Measurements from ENCODE around the gene C5.

Gene C5

DNA sequence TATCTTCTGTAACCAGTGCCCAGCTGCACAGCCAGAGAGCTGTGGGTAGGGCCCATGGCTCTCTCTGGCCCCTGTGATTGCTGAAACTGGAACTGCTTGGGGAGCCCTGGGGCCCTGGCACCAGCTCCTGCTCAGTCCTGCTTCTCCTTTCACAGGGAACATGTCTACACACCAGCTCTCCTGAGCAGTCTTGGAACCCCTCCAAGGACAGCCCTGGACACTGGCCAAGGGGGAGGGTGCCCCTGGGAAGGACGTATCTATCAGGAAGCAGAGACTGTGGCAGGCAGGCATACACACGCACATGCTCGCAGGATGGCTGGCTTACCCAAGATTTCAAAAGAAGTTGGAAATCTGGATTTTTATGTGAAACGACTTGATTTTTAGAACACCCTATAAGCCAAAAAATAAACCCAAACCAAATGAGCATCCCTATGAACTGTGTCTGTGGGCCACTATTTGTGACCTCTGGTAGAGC, 114.7 kb downstream of the C5 start:
- TF ChIP-seq, protein P1, sequence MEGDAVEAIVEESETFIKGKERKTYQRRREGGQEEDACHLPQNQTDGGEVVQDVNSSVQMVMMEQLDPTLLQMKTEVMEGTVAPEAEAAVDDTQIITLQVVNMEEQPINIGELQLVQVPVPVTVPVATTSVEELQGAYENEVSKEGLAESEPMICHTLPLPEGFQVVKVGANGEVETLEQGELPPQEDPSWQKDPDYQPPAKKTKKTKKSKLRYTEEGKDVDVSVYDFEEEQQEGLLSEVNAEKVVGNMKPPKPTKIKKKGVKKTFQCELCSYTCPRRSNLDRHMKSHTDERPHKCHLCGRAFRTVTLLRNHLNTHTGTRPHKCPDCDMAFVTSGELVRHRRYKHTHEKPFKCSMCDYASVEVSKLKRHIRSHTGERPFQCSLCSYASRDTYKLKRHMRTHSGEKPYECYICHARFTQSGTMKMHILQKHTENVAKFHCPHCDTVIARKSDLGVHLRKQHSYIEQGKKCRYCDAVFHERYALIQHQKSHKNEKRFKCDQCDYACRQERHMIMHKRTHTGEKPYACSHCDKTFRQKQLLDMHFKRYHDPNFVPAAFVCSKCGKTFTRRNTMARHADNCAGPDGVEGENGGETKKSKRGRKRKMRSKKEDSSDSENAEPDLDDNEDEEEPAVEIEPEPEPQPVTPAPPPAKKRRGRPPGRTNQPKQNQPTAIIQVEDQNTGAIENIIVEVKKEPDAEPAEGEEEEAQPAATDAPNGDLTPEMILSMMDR (conservative IDR thresholded peaks at IDR 0.05), result no peak
- peak overlapping the region; percentile 89 for H3K27ac ChIP-seq

DNA sequence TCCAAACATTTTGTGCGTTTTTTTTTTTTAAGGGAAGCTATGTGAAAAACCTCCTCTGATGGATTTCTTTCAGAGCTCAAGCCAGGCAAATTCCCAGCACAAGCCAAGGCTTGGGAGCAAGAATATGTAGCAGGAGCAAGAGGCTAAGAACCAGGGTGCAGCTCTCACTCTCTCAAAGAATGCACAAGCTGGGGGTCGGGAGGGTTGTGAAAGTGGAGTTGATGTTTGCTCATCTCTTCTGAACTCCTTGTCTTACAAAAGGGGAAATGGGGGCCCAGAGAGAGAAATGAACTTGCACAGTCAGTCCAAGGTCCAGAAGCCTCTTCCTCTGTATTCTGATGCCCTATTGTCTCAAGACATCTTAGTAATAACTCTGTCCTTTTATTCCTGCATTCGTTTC, 115.8 kb downstream of the C5 start:
- TF ChIP-seq, protein P1 (conservative IDR thresholded peaks at IDR 0.05), result no peak
- H3K27ac ChIP-seq, result peak overlapping the region; percentile 89

DNA sequence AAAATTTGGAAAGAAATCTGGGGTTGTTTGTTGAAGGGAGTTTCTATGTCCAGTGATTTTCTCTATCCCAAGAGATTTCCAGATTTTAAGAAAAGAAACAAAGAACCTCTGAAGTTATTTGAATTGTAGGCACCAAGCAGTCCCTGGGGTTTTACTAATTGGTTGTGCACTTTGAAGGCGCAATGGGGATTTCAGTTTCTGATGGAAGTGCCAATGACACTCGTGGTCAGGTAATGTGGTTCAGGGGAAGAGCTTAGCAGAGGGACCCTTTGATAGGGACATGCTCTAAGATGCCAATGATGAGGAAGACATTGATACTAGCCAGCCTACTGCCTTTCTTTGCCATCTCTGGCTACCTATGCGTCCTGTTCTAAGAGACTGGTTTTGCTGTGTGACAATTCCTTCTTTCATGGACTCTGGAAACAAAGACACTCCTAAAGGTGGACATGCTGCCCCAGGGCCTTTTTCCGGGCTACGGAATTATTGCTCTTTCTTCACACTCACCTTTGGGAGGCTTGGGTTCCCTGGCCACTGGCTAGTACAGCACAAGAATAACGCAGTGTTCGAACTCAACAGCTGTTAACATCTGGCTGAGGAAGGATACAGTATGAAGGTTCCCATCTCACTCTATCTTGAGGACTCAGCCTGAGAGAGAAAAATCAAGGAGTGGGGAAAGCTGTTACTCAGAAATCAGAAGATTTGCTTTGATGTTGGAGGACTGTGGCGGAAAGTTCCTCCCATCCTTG, 116.6 kb downstream of the C5 start:
- H3K27ac ChIP-seq, result peak overlapping the region; percentile 89; the same call in 1 of the 2 replicates
- TF ChIP-seq, protein P1 (conservative IDR thresholded peaks at IDR 0.05), result no peak

DNA sequence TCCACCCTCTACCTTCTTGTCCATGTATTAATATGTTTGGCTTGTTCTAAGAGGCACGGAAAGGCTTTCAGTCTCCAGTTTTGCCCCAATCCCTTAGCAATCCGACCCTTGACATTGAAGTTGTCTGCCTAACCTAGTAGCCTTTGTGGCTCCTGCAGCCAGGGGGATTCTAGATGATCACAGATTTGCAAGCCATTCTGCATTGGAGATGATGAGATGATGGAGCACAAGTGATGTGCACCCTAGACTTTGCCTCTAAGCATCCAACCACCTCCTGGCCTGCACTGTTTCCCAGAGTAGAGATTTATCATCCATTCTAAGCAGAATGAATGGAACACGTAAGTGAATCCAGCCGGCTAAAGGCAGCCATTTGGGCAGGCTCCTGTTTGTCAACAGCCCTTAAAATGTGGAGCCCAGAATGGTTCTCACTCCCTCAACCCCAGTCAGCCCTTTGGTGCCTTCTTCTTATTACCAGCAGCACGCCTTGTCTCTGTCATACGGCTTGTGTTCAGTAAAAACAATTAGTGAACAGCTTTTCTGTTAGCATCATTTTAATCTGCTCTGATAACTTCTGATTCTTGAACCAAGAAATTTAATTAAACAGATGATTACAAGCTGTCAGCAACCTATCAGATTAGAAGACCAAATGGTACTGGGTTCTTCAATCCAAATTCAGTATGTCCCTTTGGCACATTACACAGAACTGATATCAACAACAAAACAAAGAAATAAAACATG, 117.8 kb downstream of the C5 start:
- TF ChIP-seq, protein P1 (conservative IDR thresholded peaks at IDR 0.05), result no peak
- H3K27ac ChIP-seq, result peak overlapping the region; percentile 71; the same call in 1 of the 2 replicates

DNA sequence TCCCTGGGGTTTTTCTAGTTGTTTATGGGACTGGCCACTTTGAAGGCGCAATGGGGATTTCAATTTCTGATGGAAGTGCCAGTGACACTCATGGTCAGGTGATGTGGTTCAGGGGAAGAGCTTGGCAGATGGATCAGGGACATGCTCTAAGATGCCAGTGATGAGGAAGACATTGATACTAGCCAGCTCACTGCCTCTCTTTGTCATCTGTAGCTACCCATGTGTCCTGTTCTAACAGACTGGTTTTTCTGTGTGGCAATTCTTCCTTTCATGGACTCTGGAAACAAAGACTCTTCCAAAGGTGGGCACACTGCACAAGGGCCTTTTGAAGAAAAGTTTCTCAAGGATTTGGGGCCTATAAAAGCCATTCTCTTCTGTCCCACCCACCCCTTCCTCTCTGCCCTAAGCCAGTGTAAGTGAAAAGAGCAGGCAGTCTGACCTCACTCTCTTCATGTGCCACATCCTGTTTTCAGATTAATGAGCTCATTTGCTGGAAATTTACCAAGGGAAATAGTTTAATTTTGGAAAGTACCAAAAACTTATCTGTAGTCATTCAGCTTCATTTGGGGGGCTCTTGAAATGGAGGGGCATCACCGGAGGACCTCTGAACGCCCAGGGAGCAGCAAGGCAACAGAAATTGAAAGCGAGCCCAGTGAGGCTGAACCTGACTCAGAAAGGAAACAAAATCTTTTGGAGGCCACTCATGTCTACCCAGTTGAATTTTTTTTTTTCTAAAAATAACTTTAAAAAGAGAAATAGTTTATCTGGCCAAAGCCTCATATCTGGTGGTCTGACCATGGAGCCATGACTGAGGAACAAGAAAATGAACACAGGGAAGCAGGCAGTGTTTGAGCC, 118.6 kb downstream of the C5 start:
- TF ChIP-seq, protein P1 (conservative IDR thresholded peaks at IDR 0.05), result no peak
- H3K27ac ChIP-seq, result peak overlapping the region; percentile 71

DNA sequence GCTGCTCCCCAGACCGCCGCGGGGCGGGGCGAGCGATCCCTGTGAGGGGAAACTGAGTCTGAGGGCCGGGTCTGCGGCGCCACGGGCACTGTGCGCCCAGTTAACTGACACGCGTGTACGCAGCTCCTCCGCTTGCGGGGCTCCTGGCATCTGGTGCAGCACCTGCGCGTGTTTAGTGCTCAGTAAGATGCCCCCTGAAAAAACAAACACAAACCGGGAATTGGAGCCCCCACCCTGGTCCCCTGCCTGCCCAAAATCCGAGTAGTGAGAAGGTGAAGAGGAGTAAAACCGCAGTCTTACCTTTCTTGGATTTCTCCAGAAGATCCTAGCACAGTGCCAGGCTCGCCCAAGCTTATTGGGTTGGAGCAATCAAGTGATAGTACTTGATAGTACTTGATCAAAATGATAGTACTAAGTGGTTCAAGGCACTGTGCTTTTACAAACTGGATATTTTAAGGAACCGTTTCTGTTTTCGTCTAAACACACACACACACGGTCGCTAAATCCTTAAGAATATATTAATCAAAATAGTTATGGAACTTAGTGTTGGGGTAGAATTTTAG, 120.8 kb downstream of the C5 start:
- TF ChIP-seq, protein P1 (conservative IDR thresholded peaks at IDR 0.05), result no peak; the same call in 1 of the 2 replicates
- peak overlapping the region; percentile 88 for H3K27ac ChIP-seq

Data from VCaP (cell line).